Germinal center (tissue), 1 donor: ENCODE measurements around the gene SUPV3L1.

ENCODE experiments used
- DNase-seq: peaks from one replicate; pipeline ENCODE4 v3.0.0; 2012; ENCODE audit warnings: mixed read lengths, low spot score

Gene SUPV3L1

DNA sequence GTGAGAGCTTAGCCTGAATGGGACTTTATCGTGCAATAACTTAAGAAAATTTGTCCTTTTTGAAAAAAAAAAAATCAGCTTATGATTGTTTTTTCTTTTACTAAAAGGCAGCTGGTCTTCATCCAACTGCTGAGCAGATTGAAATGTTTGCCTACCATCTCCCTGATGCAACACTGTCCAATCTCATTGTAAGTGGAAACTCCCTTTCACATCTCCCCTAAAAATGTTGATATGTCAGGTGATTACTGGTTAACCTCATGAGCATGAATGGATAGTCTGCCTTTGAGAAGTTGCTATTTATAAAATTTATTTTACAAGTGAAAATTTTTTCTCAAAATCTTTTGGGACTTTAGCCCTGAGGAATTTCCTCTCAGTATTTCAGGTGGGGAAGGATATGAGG is 22.3 kb downstream of the SUPV3L1 start:
- DNase-seq, result no peak

DNA sequence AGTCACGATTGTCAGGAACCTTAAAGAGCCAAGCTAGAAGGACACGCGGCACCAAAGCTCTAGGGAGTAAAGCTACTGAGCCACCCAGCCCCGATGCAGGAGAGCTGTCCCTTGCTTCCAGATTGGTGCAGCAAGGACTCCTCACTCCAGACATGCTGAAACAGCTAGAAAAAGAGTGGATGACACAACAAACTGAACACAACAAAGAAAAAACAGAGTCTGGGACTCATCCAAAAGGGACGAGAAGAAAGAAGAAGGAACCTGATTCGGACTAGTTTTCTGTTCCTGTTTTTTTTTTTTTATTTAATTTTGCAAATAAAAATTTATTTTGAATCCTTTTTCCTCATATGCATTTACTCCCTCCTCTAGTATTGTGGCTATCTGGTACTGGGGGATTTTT is 28.7 kb downstream of the SUPV3L1 start:
- no peak for DNase-seq

GRCh38 chr10:69209787-69210484 is 29.9 kb downstream of the SUPV3L1 start:
- DNase-seq, result no peak

- DNase-seq, result no peak
These were observed 31.1 kb downstream of the SUPV3L1 start for GRCh38 chr10:69211104-69211503.

- DNase-seq, result no peak
These were observed 31.5 kb downstream of the SUPV3L1 start for GRCh38 chr10:69211524-69211923.

GRCh38 chr10:69213591-69214311 is 33.7 kb downstream of the SUPV3L1 start:
- DNase-seq, result no peak

DNA sequence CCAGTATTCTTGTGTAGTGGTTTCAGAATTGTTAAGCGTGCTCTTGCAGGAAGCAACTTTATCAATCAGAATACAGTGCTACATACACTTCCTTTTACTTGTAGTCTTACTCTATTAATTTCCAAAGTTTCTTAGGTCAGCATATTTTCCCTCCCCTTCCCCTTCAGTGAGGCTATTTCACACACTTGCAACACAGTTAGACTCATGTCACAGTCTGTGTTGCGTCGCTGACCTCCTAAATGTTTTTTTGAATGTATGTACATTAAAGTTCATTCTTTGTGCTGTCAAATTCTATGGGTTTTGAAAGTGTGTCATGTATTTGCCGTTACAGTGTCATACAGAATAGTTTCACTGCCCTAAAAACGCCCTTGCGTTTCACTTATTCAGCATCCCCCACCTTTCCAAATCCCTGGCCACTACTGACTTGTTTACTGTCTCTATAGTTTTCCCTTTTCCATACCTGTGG is 34.7 kb downstream of the SUPV3L1 start:
- no peak for DNase-seq

- DNase-seq, result no peak
These were observed 35.6 kb downstream of the SUPV3L1 start for GRCh38 chr10:69215405-69216171.

GRCh38 chr10:69216577-69217118 is 36.6 kb downstream of the SUPV3L1 start:
- no peak for DNase-seq

DNA sequence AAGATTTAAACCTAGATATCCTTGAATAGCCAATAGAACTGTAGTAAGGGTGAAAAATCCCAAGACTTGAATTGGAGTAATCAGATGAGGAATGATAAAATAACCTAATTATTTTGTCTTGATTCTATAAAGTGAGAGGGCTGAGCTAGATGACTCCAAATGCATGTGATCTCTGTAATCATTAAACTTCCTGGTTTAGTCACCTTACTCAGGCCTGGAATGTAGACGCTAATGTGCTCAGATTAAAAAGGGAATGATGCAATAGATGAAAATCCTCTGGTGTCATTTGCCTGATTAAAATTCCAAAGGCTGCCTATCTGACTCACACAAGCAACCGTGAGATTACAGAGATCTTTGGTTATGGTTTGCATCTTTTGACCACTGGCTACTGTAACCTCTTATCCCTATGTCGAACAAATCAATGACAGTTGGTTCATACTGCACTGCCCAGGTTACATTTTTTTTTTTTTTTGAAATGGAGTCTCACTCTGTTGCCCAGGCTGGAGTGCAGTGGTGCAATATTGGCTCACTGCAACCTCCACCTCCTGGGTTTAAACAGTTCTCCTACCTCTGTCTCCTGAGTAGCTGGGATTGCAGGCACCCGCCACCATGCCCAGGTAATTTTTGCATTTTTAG is 37.2 kb downstream of the SUPV3L1 start:
- DNase-seq, result no peak

DNA sequence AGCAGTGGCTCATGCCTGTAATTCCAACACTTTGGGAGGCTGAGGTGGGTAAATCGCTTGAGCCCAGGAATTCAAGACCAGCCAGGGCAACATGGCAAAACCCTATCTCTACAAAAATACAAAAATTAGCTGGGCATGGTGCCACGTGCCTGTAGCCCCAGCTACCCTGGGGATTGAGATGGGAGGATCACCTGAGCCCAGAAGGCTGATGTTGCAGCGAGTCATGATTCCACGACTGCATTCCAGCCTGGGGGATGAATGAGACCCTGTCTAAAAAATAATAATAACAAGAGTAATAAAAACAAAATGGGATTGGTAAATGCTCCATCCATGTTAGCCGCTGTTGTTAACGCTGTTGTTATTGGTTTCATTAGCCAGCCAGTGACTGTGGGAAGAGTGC is 38.8 kb downstream of the SUPV3L1 start:
- DNase-seq, result no peak

DNA sequence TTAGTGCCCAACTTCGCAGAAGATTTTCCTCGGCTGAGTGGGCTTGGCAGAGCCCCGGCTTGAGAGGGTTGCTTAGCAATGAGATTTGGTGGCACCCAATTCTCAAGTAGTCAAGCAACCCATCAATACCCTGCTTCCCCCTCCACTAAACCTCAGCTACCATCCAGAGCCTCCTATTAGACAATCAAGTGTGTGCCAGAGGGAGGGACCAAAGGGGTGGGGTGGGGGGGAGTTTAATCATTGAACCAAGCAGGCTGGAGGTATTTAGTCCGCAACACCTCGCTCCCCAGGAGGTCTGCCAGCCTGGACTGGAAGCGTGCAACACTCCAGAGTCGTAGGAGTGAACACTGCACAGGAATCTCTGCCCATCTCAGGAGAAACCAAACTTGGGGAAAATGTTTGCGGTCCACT is 40.0 kb downstream of the SUPV3L1 start, which contains the start of gene HKDC1:
TSS of gene HKDC1 (plus strand) at position 292 of the 411 bp plus-strand sequence. CDS start at position 396, 104 bp downstream.
- no peak for DNase-seq

GRCh38 chr10:69220507-69220906 is 40.5 kb downstream of the SUPV3L1 start:
- DNase-seq, result no peak

- DNase-seq, result peak; percentile 76
These were observed 42.4 kb downstream of the SUPV3L1 start for GRCh38 chr10:69222157-69223027.

GRCh38 chr10:69223028-69223342 is 43.0 kb downstream of the SUPV3L1 start:
- no peak for DNase-seq

DNA sequence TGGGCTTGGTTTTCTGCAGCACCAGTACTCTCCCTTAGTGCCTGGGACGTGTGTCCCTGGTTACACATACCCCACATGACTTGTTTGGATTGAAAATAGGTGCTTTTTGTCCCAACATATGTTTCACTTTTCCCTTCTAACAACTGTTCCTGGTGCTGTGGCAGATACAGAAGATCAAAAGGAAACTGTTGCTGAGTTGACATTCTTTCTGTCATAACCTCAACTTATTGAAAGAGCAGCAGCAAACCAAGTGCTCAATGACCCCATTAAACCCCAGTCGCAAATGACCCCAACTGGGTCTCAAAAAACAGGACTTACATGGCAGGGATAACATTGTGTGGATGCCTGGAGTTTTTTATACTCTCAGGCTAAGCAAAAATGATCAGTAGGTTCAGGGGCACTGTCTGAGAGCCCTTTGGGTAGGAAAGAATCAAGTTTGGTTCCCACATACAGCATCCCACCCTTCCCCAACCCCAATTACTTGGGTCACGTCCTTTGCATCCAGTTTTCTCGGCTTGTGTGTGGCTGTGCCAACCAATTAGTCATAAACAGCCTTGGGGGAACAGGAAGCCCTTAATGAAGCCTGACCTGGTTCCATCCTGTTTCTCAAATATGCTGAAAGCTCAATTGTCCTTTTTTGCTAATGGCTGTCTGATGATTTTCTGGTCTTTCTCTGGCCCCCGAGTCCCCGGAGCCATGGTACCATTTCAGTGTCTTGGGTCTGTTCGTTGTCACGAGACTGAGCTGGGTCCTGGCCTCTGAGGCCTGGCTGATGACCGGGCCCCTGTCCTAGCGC is 45.0 kb downstream of the SUPV3L1 start:
- DNase-seq, result no peak

GRCh38 chr10:69225681-69226080 is 45.6 kb downstream of the SUPV3L1 start:
- DNase-seq, result no peak

DNA sequence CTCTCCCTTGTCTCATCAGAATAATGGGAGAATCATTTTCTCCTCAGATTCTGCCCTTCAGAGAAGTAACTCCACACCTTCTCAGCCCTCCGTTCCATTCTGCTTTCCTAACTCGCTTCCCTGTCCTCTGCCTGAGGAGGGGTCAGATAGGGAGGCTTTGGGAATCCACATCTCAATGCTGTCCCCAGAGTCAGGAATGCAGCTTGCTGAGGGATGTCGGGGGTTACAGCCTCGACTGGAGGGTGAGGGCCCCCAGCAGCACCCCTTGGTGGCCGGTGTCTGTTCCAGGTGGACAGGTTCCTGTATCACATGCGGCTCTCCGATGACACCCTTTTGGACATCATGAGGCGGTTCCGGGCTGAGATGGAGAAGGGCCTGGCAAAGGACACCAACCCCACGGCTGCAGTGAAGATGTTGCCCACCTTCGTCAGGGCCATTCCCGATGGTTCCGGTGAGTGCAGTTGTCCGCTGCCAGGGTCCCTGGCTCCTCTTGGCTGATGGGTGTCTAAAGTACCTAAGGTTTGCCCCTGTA is 47.0 kb downstream of the SUPV3L1 start:
- no peak for DNase-seq

- DNase-seq, result no peak
These were observed 48.1 kb downstream of the SUPV3L1 start for GRCh38 chr10:69228151-69228550.

- DNase-seq, result no peak
These were observed 49.5 kb downstream of the SUPV3L1 start for GRCh38 chr10:69229616-69229916.
